ENCODE measurements around the gene TMTC2.
A peak's percentile ranks its signal among the peaks of the same experiment; 100 is the strongest.

The TMTC2 gene

DNA sequence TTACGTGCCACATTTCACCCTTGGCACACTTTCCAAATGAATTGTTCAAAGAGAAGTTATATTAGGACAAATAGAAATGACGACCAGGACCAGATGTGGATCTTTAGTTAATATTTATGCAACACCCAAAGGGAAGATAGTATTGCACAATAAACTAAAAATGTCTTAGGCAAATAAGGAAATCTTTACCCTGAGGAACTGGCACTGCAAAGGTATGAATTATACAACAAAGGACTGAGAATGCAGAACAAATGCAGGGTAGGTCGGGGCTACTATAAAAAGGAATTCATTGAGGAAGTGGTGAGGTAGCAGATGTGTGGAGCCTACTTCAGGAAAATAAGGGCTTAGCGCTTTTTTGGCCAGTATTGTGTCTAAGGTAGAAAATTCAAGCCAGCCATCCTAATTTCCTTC, 3.9 kb upstream of the TMTC2 start:
- DNase-seq = no peak

- DNase-seq = peak; percentile 90
Measured at GRCh38 chr12:82685790-82686167, 927 bp upstream of the TMTC2 start.

DNA sequence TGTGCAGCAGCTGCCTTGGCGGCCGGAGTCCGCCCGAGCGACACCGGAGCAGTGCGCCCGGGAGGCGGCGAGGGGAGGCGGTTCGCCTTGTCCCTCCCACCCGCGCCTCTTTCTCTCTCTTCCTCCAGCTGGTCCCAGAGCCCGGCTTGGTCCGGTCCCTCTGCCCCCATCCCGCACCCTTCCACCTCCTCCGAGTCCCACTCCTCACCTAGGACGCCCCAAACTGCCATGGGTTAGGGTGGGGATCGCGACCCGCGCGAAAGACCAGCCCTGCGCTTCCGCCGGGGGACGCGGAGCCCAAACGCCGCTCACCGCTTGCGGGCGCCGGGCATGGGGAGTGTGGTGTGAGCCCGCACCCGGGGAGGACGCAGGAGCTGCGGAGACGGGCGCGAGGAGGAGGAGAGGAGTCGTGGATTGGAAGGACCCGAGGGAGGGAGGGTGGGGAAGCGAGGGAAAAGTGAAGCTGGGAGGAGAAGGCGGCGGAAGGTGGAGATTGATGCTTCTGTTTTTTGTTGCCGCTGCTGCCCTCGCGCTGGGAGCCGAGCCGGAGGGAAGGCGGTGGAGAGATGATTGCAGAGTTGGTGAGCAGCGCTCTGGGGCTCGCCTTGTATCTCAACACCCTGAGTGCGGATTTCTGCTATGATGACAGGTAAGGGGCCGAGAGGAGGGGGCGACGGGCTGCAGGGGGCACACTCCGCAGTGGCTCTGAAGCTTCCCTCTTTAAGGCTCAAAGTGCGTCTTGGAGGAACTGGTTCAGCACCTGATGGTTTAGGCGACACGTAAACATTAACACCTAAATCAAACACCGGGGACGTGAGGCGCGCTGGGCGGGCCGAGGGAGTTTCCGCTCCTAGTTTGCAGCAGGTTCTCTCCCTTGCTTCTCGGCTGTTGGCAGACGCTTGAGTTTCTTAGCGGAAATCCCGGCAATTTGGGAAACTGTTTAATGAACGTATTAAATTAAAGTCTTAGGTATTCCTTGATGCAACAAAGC, 610 bp downstream of the TMTC2 start:
- DNase-seq = no peak

DNA sequence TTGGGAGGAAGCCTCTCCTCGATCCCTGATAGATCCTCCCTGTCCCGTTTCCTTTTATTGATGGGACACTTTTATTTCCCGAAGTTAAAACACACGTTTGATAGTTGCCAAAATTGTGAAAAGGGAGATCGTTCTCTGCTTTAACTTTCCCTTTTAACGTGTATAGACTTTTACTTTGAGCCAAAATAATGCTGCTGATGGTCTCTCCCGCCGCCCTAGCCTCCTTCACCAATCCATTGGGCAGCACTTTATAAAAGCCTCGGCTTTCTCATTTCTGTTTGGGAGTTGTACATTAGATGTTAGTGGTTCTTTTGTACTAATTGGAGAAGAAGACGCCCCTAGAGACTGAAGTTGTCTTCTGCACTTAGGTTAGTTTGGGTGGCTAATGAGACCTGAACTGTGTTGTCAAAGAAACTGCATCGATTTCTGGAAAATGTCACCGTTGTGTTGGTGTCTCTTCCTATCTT, 1.4 kb downstream of the TMTC2 start:
- DNase-seq = no peak

GRCh38 chr12:82688596-82688995, 1.9 kb downstream of the TMTC2 start:
- no peak for DNase-seq

- no peak for DNase-seq
Measured at GRCh38 chr12:82690006-82690405, 3.3 kb downstream of the TMTC2 start.

DNA sequence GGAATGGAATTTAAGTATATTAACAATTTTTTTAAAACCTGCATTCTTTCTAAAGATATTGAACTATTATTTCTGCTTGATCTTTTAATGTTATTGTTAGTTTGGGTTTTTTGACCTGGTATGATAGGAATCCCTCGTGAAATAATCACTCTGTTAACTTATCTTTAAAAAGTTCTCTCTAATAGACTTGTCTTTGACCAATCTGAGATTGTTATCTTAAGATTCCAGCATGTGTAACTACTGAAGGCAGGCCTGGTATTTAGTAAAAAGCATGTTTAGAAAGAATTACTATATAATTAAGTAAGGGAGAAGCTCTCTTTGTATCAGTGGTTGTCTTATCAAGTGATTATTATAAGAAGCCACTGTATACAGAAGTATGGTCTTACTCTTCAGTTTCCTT, 4.8 kb downstream of the TMTC2 start:
- no peak for DNase-seq

- DNase-seq = no peak
Measured at GRCh38 chr12:82694276-82694675, 7.6 kb downstream of the TMTC2 start.

GRCh38 chr12:82694970-82695369, 8.3 kb downstream of the TMTC2 start:
- DNase-seq = no peak

DNA sequence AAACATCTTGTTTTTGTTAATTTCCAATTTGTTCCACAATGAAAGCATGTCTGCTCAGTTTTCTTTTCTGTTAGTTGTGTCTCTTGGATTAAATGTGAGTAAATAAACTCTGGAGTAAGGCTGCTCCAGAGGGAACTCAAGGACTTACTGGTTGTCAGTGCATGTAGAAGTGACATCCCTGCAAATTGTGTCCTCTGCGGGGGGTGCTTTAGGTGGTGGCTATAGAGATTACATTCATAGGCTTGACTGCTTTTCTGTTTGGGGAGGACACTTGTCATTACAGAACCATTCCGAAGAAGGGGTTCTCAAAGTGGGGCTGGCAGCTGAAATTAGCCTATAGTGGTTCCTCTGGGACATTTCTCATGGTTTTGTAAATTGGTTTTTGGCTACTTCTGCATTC, 8.8 kb downstream of the TMTC2 start:
- DNase-seq = no peak

DNA sequence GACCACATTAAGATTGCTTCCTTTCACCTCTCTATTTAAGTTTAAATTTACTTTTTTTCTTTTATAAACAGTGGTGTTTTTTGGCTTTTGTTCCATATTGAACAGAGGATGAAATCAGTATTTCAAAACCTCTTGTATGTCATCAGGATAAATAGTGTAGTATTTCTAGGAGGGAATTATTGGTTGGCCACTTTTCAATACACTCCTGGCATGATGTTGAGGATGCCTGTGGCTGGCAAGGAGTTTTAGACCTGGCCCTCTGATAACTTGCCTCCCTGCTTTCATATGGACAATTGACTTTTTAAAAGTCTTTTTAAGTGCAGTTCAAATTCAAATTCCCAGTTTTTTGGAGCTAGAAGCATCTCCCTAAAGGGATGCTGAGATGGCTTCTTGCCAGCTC, 9.8 kb downstream of the TMTC2 start:
- DNase-seq = no peak

GRCh38 chr12:82698708-82699564, 12.2 kb downstream of the TMTC2 start:
- DNase-seq = no peak

DNA sequence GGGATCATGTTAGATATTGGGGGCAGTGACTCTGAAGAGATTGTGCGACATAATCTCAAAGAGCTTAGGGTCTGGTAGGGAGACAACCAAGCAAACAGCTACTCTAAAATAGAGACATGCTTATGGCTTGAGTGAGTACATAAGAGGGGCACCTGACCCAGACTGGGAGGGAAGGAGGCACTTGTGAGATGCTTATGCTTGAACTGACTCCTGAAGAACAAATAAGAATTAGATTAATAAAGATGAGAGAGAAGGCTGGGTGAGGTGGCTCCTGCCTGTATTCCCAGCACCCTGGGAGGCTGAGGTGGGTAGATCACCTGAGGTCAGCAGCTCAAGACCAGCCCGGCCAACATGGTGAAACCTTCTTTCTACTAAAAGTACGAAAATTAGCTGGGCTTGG, 19.1 kb downstream of the TMTC2 start:
- DNase-seq = no peak

DNA sequence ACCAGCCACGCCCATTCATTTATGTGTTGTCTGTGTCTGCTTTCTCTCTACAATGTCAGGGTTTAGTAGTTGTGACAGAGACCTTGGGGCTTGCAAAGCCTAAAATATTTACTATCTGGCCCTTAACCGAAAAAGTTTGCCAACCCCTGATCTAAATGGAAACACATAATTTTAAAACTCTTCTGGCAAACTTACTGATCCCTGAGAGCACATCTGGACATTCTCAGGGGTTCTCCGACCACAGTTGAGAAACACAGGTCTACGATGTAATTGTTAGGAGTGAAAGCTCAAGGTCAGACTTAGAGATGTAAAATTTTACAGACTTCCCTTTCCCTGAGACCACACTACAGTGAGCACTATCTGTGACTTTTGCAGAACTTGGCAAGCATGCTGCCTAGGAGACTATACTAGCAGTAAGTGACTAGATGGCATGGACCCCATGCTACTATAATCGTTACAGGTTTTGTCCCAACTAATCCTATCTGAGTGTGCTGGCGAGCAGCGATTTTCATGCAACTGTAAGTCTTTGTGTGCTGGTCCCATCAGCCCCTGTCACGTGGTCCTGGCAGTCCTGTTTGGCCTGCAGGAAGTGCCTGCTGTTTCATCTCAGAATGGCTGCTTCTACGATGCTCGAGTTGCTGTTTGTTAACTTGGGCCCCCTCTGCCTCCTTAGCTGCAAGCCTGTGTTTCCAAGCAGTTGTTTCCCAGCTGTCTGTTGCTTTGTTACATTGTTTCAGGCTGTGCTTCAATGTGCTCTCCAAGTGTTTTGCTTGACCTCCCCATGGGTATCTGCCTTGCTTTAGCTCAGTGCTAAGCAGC, 21.6 kb downstream of the TMTC2 start:
- no peak for DNase-seq

- DNase-seq = no peak
Measured at GRCh38 chr12:82709794-82710355, 23.2 kb downstream of the TMTC2 start.

- DNase-seq = no peak
Measured at GRCh38 chr12:82710741-82711140, 24.0 kb downstream of the TMTC2 start.

GRCh38 chr12:82714427-82714826, 27.7 kb downstream of the TMTC2 start:
- no peak for DNase-seq

DNA sequence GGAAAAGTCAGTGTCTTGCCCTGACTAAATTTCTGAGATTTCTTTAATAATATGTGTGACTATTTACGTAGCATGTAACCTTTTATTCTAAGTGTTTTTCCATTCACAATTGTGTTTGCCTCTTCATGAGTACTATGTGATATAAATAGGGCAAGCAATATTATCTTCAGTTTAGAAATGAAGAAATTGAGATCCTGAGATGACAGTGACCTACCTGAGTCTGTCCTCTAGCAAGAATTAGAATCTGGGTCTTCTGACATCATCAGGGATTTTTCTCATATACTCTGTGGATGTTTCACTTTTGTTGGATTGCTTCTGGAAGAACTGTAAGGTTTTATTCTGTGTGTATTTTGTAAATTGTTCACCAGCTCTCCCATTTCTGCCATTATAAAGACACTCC, 35.0 kb downstream of the TMTC2 start:
- DNase-seq = no peak

- no peak for DNase-seq
Measured at GRCh38 chr12:82723093-82723492, 36.4 kb downstream of the TMTC2 start.

DNA sequence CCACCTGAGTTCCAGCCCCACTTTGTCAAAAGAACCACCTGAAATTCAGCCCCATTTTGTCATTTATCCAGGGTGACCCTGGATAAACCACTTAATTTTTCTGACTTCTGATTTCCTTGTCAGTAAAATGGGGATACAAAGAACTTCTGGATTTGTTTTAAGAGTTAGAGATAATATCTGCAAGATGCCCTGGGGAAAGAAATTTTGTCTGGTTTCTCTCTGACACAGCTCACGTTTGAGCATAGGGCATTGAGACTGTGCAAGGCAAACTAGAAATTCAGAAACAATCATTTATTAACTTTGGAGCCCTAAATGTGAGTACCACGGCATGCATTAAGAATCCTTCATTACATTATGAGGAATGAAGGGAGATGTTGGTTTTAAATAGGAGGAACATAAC, 37.2 kb downstream of the TMTC2 start:
- no peak for DNase-seq

DNA sequence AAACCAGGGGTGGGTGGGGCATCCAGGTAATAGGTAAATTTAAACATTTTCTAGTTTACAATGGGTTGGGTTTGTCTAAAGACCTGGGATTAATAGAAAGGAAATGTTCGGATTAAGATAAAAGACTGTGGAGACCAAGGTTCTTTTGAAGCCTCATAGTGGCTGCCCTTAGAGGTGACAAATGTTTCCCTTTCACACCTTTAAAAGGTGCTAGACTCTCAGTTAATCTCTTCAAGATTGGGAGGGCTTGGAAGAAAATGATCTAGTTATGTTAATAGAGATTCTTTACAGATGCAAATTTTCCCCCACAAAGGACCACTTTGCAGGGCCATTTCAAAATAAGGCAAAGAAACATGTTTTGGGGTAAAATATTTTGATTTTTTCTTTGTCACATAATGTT, 39.0 kb downstream of the TMTC2 start:
- DNase-seq = no peak

DNA sequence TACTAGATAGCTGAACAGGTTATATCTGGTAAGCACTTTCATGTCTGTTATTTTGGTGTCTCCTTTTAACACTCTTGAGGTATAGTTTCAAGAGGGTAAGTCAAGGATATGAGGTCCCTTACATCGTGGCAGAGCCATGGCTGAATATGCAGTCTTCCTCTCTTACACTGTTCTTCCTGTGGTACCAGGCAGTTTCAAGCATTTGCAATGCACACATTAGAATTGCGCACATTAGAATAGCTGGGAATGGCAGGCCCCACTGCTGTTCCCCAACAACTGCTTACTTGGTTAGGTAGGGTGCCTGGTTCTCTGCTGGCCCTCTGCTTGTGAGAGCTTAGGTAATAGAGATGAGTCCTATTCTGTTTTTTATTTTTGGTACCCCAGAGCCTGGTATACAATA, 41.2 kb downstream of the TMTC2 start:
- DNase-seq = no peak

- DNase-seq = no peak
Measured at GRCh38 chr12:82728710-82729109, 42.0 kb downstream of the TMTC2 start.

Data from NCI-H1048 (cell line).